ENCODE results near the gene ODAD3.
"Not testable (repeated sequence)": the region's sequence is repeated elsewhere in the genome, so short reads cannot be mapped to it uniquely, and the experiment has no call there.

ODAD3 gene

DNA sequence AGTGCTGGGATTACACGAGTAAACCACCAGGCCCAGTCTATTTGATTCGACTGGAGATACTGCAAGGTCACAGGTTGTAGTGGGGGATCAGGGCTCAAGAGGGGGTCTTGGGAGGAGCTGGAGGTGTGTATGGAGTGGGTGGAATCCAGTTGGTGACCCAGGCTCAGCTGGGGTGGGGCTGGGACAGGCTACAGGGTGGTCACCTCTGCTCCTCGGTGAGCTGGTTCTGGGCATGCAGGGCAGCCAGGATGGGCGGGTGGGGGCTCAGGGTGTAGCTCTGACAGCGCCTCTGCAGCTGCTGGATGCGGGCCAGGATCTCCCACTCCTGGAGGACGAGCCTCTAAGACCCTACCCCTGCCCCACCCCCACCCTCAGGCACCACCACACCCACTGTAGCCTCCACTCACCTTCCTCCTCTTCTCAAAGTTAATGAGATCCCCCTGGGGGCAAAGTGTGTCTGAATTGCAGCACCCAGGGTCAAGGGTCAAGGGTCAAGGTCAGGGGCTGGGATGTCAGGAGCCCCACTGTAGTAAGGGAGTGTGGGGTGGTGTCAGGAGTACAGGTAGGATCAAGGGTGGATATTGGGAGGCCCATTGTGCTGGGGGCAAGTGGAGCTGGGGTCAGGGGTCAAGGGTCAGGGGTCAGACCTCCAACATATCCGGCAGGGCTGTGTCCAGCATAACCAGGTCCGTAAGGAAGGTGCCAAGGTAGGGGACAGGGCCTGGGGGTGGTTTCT, 32.9 kb downstream of the ODAD3 start:
- no peak for DNase-seq

- no peak for DNase-seq
These were observed 34.1 kb downstream of the ODAD3 start for GRCh38 chr19:11400798-11401197.

DNA sequence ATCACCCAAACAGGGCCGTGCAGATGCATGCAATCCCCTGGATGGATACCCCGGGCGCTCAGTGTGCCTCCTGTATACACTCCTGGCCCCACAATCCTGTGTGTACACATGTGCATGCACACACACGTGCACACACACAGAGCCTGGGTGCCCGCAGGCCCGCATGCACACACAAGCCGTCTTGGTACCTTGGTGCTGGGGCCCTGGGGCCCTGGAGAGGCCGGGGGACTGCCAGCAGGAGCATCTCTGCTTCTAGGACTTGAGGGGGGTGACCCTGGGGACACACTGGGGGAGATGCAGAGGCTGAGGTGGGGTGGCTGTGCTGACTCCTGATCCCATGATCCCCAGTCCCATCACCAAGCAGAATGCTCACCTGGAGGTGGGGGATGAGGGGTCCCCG, 35.3 kb downstream of the ODAD3 start:
- DNase-seq, result no peak

GRCh38 chr19:11397089-11397610, 37.8 kb downstream of the ODAD3 start:
- DNase-seq, result no peak

- no peak for DNase-seq
These were observed 43.8 kb downstream of the ODAD3 start for GRCh38 chr19:11390933-11391680.

DNA sequence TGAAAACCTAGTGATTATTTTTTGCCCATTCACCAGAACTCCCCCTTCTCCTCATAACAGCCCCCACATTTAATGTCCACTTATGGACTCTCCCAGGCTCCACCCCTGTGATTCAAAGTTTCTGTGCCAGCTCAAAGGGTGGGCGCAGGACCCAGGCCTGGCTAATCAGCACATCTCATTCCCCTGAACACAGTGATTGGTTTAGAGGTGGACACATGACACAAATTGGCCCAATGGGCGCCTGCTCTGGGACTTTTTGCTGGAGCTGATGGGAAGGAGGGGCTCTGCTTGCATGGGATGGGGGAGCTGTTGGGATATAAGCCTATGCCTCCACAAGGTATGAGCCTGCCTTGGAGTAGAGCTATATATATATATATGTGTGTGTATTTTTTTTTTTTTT, 44.6 kb downstream of the ODAD3 start:
- no peak for DNase-seq

GRCh38 chr19:11387162-11388034, 47.5 kb downstream of the ODAD3 start:
- DNase-seq, result no peak

- no peak for DNase-seq
These were observed 50.2 kb downstream of the ODAD3 start for GRCh38 chr19:11384778-11385129.

GRCh38 chr19:11383706-11384048, 51.2 kb downstream of the ODAD3 start:
- DNase-seq, result no peak

DNA sequence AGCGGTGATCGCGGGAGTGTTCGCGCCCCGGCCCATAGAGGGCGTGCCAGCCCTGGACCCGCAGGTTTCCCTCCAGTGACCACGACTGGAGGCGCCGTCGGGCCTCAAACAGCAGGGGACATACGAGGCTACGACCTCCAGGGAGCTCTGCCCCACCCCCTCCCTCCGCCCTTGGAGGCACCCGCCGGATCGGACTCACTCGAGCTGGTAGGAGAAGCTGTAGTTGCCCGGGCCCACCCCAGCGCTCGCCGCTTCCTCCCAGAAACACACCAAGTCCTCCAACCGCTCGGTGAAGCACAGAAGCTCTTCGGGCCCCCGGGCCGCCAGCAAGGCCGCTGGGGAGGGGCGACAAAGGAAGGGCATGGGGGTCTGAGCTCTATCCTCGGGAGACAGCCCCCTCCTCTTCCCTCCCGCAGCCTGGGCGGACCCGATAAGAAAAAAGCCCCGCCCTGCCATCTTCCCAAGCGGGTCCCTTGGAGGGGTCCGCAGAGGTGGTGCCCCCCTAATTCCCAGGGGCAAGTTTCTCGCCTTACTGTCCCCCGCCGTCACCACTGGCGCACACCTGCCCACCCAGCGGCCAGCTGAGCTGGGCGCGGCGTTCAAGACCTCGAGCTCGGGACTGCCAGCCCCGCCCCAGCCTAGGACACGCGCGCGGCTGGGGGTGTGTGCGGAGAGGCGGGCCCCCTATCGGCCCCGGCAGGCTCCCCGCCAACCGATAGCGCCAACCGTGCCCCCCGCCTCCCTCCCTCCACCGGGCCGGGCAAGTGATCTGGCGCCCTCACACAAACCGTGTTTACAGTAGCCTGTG, 51.8 kb downstream of the ODAD3 start:
- DNase-seq, result peak; percentile 25

- DNase-seq, result no peak
These were observed 54.0 kb downstream of the ODAD3 start for GRCh38 chr19:11380653-11381537.

GRCh38 chr19:11379857-11380350, 55.0 kb downstream of the ODAD3 start:
- DNase-seq, result no peak

- DNase-seq, result not testable (repeated sequence)
These were observed 55.6 kb downstream of the ODAD3 start for GRCh38 chr19:11379269-11379845.

- no peak for DNase-seq
These were observed 56.4 kb downstream of the ODAD3 start for GRCh38 chr19:11378319-11379189.

GRCh38 chr19:11377756-11378155, 57.2 kb downstream of the ODAD3 start:
- DNase-seq, result no peak

GRCh38 chr19:11377237-11377636, 57.7 kb downstream of the ODAD3 start:
- DNase-seq, result no peak

DNA sequence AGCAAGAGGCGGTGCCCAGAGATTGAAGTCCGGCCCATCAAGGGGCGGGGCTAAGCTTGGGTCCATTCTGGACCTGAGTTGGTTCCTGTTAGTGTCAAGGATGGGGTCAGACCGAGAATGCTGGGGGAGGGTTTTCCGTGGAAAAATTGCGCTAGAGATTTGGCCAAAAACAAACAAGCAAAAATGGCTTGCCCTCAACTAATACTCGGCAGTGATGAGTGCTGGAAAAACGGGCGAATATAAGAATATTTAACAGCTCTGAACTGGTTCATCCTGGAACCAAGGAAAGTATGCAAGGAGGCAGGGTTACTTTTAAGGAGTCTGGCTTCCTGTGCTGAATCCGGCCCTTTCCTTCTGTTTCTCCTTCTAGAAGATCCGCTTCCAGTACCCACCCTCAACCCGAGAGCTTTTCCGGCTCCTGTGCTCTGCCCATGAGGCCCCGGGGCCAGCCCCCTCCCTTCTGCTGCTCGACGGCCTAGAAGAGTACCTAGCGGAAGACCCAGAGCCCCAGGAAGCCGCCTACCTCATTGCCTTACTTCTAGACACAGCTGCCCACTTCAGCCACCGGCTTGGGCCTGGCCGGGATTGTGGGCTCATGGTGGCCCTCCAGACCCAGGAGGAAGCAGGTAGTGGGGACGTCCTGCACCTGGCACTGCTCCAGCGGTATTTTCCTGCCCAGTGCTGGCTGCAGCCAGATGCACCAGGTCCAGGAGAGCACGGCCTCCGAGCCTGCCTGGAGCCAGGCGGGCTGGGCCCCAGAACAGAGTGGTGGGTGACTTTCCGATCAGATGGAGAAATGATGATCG, 59.6 kb downstream of the ODAD3 start:
- peak; percentile 54 for DNase-seq

DNA sequence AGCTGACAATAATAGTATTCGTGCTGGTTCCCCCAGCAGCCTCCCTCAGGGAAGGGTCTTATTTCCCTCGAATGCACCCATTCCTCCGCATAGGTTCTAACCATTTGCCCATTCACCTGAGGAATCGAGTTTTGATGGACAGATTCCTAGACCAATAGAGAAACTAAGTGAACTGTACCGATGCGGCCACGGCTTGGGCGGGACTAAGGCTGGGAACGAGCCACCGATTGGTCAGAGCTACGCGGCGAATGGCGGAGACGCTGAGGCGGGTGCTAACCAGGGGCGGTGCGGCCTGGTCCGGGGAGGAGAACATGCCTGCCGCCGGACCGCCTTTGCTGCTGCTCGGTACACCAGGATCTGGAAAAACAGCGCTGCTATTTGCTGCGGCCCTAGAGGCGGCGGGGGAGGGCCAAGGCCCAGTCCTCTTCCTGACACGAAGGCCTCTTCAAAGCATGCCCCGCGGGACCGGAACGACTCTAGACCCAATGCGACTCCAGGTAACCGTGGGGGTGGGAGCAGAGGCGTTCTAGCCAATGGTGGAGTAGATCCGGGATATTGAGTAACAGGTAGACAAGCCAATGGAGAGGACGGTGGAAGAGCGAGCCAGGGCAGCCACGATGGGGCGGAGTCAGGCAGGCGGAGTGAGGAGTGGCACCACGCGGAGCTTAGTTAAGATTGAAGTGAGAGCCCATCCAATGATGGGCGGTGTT, 60.3 kb downstream of the ODAD3 start, which contains the start of gene SWSAP1:
Gene SWSAP1 (plus strand): TSS at position 234 of the 710 bp plus-strand sequence. CDS start 15 bp downstream, at position 249.
- DNase-seq, result peak; percentile 99

Measured in DMS79 (cell line).